AG20443 (cell line): ENCODE results near the gene KCNN3.
"Not testable (repeated sequence)": the region's sequence is repeated elsewhere in the genome, so short reads cannot be mapped to it uniquely, and the experiment has no call there.

Experiments
- DNase-seq: peaks from one replicate; pipeline ENCODE4 v3.0.0; 2012; ENCODE audit warnings: low spot score, mixed read lengths

Gene KCNN3

GRCh38 chr1:154870115-154870571, at the start of gene KCNN3:
TSS of gene KCNN3 (minus strand) at chr1:154870281. CDS start at chr1:154869964, 317 bp downstream.
- DNase-seq, result peak; percentile 96

- DNase-seq, result no peak
These were observed 43.2 kb upstream of the KCNN3 start for GRCh38 chr1:154913273-154913672.

GRCh38 chr1:154912755-154913154, 42.7 kb upstream of the KCNN3 start:
- DNase-seq, result no peak

GRCh38 chr1:154911691-154912550, 41.8 kb upstream of the KCNN3 start:
- DNase-seq, result no peak

- no peak for DNase-seq
These were observed 40.8 kb upstream of the KCNN3 start for GRCh38 chr1:154910851-154911250.

- no peak for DNase-seq
These were observed 38.9 kb upstream of the KCNN3 start for GRCh38 chr1:154908937-154909336.

GRCh38 chr1:154908129-154908528, 38.0 kb upstream of the KCNN3 start:
- not testable (repeated sequence) for DNase-seq

GRCh38 chr1:154906621-154907081, 36.6 kb upstream of the KCNN3 start:
- no peak for DNase-seq

- no peak for DNase-seq
These were observed 33.0 kb upstream of the KCNN3 start for GRCh38 chr1:154902938-154903566.

GRCh38 chr1:154901591-154901990, 31.5 kb upstream of the KCNN3 start:
- no peak for DNase-seq

GRCh38 chr1:154899041-154899440, 29.0 kb upstream of the KCNN3 start:
- DNase-seq, result no peak

- DNase-seq, result no peak
These were observed 26.7 kb upstream of the KCNN3 start for GRCh38 chr1:154896771-154897286.

GRCh38 chr1:154895798-154896197, 25.7 kb upstream of the KCNN3 start:
- DNase-seq, result peak; percentile 36

GRCh38 chr1:154891452-154891851, 21.4 kb upstream of the KCNN3 start:
- no peak for DNase-seq

- DNase-seq, result no peak
These were observed 18.7 kb upstream of the KCNN3 start for GRCh38 chr1:154888757-154889156.

- no peak for DNase-seq
These were observed 16.4 kb upstream of the KCNN3 start for GRCh38 chr1:154886281-154887015.

GRCh38 chr1:154884869-154885701, 15.0 kb upstream of the KCNN3 start:
- DNase-seq, result no peak

GRCh38 chr1:154883919-154884868, 14.1 kb upstream of the KCNN3 start:
- no peak for DNase-seq

- no peak for DNase-seq
These were observed 11.9 kb upstream of the KCNN3 start for GRCh38 chr1:154881820-154882535.

GRCh38 chr1:154880671-154881070, 10.6 kb upstream of the KCNN3 start:
- DNase-seq, result no peak
